NB4 (cell line): ENCODE results near the gene TMEM45A.

Experiments
- CTCF ChIP-seq: IDR thresholded peaks from one replicate; pipeline ENCODE4 v1.5.1; 2012; ENCODE audit warnings: low read depth, low read length
- POLR2A ChIP-seq: IDR thresholded peaks from 2 replicates; pipeline ENCODE4 v1.6.1; 2011; ENCODE audit warnings: mild to moderate bottlenecking; ENCODE audit not compliant: insufficient read length; ENCODE audit errors: extremely low read depth

- TF ChIP-seq CTCF, result no peak
- no peak for TF ChIP-seq POLR2A
These were observed 29.0 kb downstream of the TMEM45A start for GRCh38 chr3:100521439-100521845.
